Peyer's patch (tissue), 4 donors: ENCODE results near the gene C11orf16.

Experiments
- POLR2A ChIP-seq, 2 donors: fragments of 450-650 bp; IDR thresholded peaks; one replicate each; pipeline ENCODE4 v1.5.1; 2017; ENCODE audit warnings: antibody characterized with exemption in 2 of 2, mild to moderate bottlenecking in 2 of 2, moderate library complexity in 2 of 2
- TF ChIP-seq, protein P1 (sequence below), 6 experiments: fragments of 450-650 bp in 4 of 6; fragments of 200-600 bp in 2 of 6; sonication (generic) in 1 of 6; IDR thresholded peaks; one replicate each; pipeline ENCODE4 v1.5.1; 2017 to 2019; ENCODE audit warnings: antibody characterized with exemption in 6 of 6, mild to moderate bottlenecking in 3 of 6, moderate library complexity in 1 of 6

GRCh38 chr11:8905528-8906165 lies 27.1 kb downstream of the C11orf16 start:
- TF ChIP-seq, protein P1, sequence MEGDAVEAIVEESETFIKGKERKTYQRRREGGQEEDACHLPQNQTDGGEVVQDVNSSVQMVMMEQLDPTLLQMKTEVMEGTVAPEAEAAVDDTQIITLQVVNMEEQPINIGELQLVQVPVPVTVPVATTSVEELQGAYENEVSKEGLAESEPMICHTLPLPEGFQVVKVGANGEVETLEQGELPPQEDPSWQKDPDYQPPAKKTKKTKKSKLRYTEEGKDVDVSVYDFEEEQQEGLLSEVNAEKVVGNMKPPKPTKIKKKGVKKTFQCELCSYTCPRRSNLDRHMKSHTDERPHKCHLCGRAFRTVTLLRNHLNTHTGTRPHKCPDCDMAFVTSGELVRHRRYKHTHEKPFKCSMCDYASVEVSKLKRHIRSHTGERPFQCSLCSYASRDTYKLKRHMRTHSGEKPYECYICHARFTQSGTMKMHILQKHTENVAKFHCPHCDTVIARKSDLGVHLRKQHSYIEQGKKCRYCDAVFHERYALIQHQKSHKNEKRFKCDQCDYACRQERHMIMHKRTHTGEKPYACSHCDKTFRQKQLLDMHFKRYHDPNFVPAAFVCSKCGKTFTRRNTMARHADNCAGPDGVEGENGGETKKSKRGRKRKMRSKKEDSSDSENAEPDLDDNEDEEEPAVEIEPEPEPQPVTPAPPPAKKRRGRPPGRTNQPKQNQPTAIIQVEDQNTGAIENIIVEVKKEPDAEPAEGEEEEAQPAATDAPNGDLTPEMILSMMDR (IDR thresholded peaks at IDR 0.05), result no peak
- TF ChIP-seq POLR2A (IDR thresholded peaks at IDR 0.05), result no peak
